RWPE2 (cell line): ENCODE results near the gene EPHA6.

ENCODE experiments used
- ATAC-seq: fragments of 200-7000 bp; cut with Tn5 transposase; 3 replicates; pipeline ENCODE4 v1.9.1; 2021; ENCODE audit warnings: low read depth
- DNase-seq: peaks from one replicate; pipeline ENCODE4 v3.0.0-alpha.2; 2020; ENCODE audit warnings: low spot score
- H3K27ac ChIP-seq: fragments of 450-650 bp; 2 replicates; pipeline ENCODE4 v1.5.1; 2017; ENCODE audit warnings: mild to moderate bottlenecking; ENCODE audit not compliant: poor library complexity, severe bottlenecking
- H3K27me3 ChIP-seq: fragments of 250-450 bp; sonication (Bioruptor Pico); 2 replicates; pipeline ENCODE4 v1.5.1; 2021; ENCODE audit warnings: mild to moderate bottlenecking, moderate library complexity; ENCODE audit not compliant: insufficient read depth, poor library complexity, severe bottlenecking
- H3K36me3 ChIP-seq: fragments of 250-450 bp; sonication (Bioruptor Pico); 2 replicates; pipeline ENCODE4 v1.5.1; 2020; ENCODE audit warnings: low read depth, mild to moderate bottlenecking, moderate library complexity
- H3K4me1 ChIP-seq: fragments of 250-450 bp; sonication (Bioruptor Pico); 2 replicates; pipeline ENCODE4 v1.5.1; 2021; ENCODE audit warnings: mild to moderate bottlenecking, moderate library complexity; ENCODE audit not compliant: insufficient read depth, poor library complexity, severe bottlenecking
- H3K4me3 ChIP-seq: fragments of 250-450 bp; sonication (Bioruptor Pico); 2 replicates; pipeline ENCODE4 v1.5.1; 2021; ENCODE audit warnings: mild to moderate bottlenecking, moderate library complexity; ENCODE audit not compliant: severe bottlenecking
- H3K9me3 ChIP-seq: fragments of 250-450 bp; sonication (Bioruptor Pico); 2 replicates; pipeline ENCODE4 v1.5.1; 2021; ENCODE audit warnings: mild to moderate bottlenecking, moderate library complexity; ENCODE audit not compliant: severe bottlenecking
- CTCF ChIP-seq: fragments of 450-650 bp; IDR thresholded peaks from one replicate; pipeline ENCODE4 v1.5.1; 2017; ENCODE audit warnings: mild to moderate bottlenecking, moderate library complexity; ENCODE audit not compliant: poor library complexity, severe bottlenecking

EPHA6 gene

GRCh38 chr3:97338375-97338774, 524.0 kb downstream of the EPHA6 start:
- ATAC-seq = no peak
- no peaks in the 10 kb centered on the region for H3K36me3 ChIP-seq
- no peaks in the 10 kb centered on the region for H3K27me3 ChIP-seq
- no peak for TF ChIP-seq CTCF
- no peak overlapping the region for H3K4me3 ChIP-seq
- H3K4me1 ChIP-seq = no peaks in the 10 kb centered on the region
- H3K9me3 ChIP-seq = no peaks in the 10 kb centered on the region
- DNase-seq = no peak
- H3K27ac ChIP-seq = no peak overlapping the region

- Histone ChIP-seq H3K36me3 (no peaks in the 10 kb centered on the region), H3K9me3 (no peaks in the 10 kb centered on the region), H3K4me3 (no peak overlapping the region), H3K27ac (no peak overlapping the region), H3K4me1 (no peaks in the 10 kb centered on the region), H3K27me3 (no peaks in the 10 kb centered on the region)
- ATAC-seq = no peak
- DNase-seq = no peak
- TF ChIP-seq CTCF = no peak
Observed at GRCh38 chr3:97340940-97341339, 526.5 kb downstream of the EPHA6 start.

- no peaks in the 10 kb centered on the region for H3K9me3 ChIP-seq
- H3K27ac ChIP-seq = no peak overlapping the region
- no peaks in the 10 kb centered on the region for H3K36me3 ChIP-seq
- H3K4me3 ChIP-seq = no peak overlapping the region
- no peak for ATAC-seq
- no peak for TF ChIP-seq CTCF
- no peak for DNase-seq
- H3K27me3 ChIP-seq = no peaks in the 10 kb centered on the region
- no peaks in the 10 kb centered on the region for H3K4me1 ChIP-seq
Observed at GRCh38 chr3:97347780-97348179, 533.4 kb downstream of the EPHA6 start.

- ATAC-seq (no peak), DNase-seq (no peak)
- Histone ChIP-seq H3K9me3 (no peaks in the 10 kb centered on the region), H3K27ac (no peak overlapping the region), H3K36me3 (no peaks in the 10 kb centered on the region), H3K4me3 (no peak overlapping the region), H3K27me3 (no peaks in the 10 kb centered on the region), H3K4me1 (no peaks in the 10 kb centered on the region)
- no peak for TF ChIP-seq CTCF
Observed at GRCh38 chr3:97350971-97351370, 536.6 kb downstream of the EPHA6 start.

GRCh38 chr3:97353176-97353575, 538.8 kb downstream of the EPHA6 start:
- Histone ChIP-seq H3K9me3 (no peaks in the 10 kb centered on the region), H3K27ac (no peak overlapping the region), H3K27me3 (no peaks in the 10 kb centered on the region), H3K4me1 (no peaks in the 10 kb centered on the region), H3K4me3 (no peak overlapping the region), H3K36me3 (no peaks in the 10 kb centered on the region)
- no peak for ATAC-seq
- no peak for DNase-seq
- no peak for TF ChIP-seq CTCF
